Spinal cord (tissue), 10 donors: Measurements from ENCODE around the gene TAGLN3. TPM values are rescaled to one million over a fixed set of nuclear protein-coding genes. Genes with fewer than 3 reads are reported as not detected.
A peak's percentile ranks its signal among the peaks of the same experiment; 100 is the strongest.

Source experiments
- DNase-seq, 6 donors: peaks; one replicate each; pipeline versions ENCODE4 v3.0.0 to v3.0.0-alpha.2; 2013 to 2015; ENCODE audit warnings: low spot score in 6 of 6, low read depth in 4 of 6
- H3K27ac ChIP-seq: one replicate; pipeline ENCODE4 v1.5.1; 2013; ENCODE audit warnings: low read depth, low read length, control low read depth
- H3K27me3 ChIP-seq: one replicate; pipeline ENCODE4 v1.6.1; 2013; ENCODE audit warnings: low read length; ENCODE audit not compliant: control insufficient read depth, insufficient read depth
- H3K36me3 ChIP-seq: one replicate; pipeline ENCODE4 v1.6.1; 2013; ENCODE audit warnings: low read length; ENCODE audit not compliant: control insufficient read depth, insufficient read depth
- H3K4me1 ChIP-seq: one replicate; pipeline ENCODE4 v1.6.1; 2013; ENCODE audit warnings: low read length; ENCODE audit not compliant: control insufficient read depth, insufficient read depth
- H3K4me3 ChIP-seq: one replicate; pipeline ENCODE4 v1.5.1; 2013; ENCODE audit warnings: low read depth, low read length, control low read depth
- H3K9me3 ChIP-seq: one replicate; pipeline ENCODE4 v1.6.1; 2013; ENCODE audit warnings: low read length; ENCODE audit not compliant: control insufficient read depth, insufficient read depth
- WGBS: methylation state at CpG from one replicate; pipeline ENCODE4 v1.1.5; 2013; ENCODE audit warnings: missing lambda C conversion rate; ENCODE audit not compliant: insufficient coverage; 5-methylcytosine and 5-hydroxymethylcytosine counted together
- long read RNA-seq, 4 donors: transcript quantifications; one replicate each; lab custom pipeline, GENCODE V29; 2026
- polyA plus RNA-seq, 2 donors: library from polyadenylated mRNA; unstranded; fragments of 120-200 nt; gene quantifications; one replicate each; pipeline ENCODE4 v1.2.1, GENCODE V29; 2013; ENCODE audit not compliant: insufficient read length in 2 of 2
- total RNA-seq, 2 donors: library from RNA; depleted of rRNA in 1 of 2; stranded (reverse); fragments of 120-200 nt in 1 of 2; fragments of >200 nt in 1 of 2; gene quantifications; one replicate each; pipeline versions ENCODE4 v1.2.3 to v1.2.4, GENCODE V29; 2013 to 2014
- donor health status: healthy.

Gene TAGLN3
- total RNA-seq (10 to 100 TPM; 52.6 to 85.5 TPM), polyA plus RNA-seq (100 to 1,000 TPM; 142 to 171 TPM)
- long read RNA-seq, donor 1, transcript TAGLN3-203 (4 exons, 1,164 nt) = major isoform, 56 of 131 reads
- long read RNA-seq, donor 1, transcript TAGLN3-205 (5 exons, 1,301 nt) = minor isoform, 24 of 131 reads
- long read RNA-seq, donor 1, partial matches to known transcripts = 47 of 131 reads
- long read RNA-seq, donor 1, other reads (novel, unspliced or antisense) = 0 of 131 reads
- long read RNA-seq, donor 2, transcript TAGLN3-203 (4 exons, 1,164 nt) = major isoform, 10 of 42 reads
- long read RNA-seq, donor 2, transcript TAGLN3-205 (5 exons, 1,301 nt) = minor isoform, 5 of 42 reads
- long read RNA-seq, donor 2, partial matches to known transcripts = 26 of 42 reads
- long read RNA-seq, donor 2, other reads (novel, unspliced or antisense) = 0 of 42 reads
- long read RNA-seq, donor 3, transcript TAGLN3-205 (5 exons, 1,301 nt) = minor isoform, 11 of 77 reads
- long read RNA-seq, donor 3, transcript TAGLN3-203 (4 exons, 1,164 nt) = major isoform, 25 of 77 reads
- long read RNA-seq, donor 3, partial matches to known transcripts = 39 of 77 reads
- long read RNA-seq, donor 3, other reads (novel, unspliced or antisense) = 0 of 77 reads
- long read RNA-seq, donor 4, partial matches to known transcripts = 0 of 3 reads
- long read RNA-seq, donor 4, other reads (novel, unspliced or antisense) = 0 of 3 reads

DNA sequence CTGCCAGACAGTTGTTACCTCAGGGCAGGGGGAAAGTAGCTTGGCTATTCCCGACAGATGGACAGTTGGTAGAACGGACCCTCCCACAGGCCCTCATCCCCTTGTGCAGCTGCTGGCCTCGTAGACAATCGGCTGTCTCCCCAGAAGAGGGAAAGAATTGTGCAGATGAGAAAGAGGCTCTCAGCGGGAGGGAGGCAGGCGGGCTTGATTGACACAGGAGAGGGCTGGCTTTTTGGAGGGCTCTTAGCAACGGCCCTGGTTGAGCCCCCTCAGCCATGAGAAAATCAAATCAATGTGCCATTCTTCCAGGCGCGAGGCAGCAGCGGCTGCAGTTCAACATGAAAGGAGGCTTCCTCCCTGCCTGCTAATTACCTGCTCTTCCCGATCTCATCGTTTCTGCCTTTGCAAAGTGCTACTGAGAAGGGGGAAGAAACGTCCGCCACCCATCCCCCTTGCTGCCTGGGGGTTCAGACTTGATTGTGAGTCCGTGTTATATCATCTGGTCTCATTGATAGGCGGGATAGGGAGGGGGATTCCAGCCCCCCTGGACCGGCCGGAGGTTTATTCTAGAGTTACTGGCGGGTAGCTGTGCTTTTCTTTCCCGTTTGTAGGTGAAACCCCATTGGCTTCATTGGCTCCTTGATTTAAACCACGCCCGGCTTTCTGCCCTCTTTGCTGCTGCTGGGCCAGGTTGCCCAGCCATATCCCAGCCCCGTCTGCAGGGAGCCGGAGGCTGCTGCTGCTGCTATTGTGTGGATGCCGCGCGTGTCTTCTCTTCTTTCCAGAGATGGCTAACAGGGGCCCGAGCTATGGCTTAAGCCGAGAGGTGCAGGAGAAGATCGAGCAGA, at the start of gene TAGLN3:
Gene TAGLN3, plus strand, starts transcription at position 287 of the 848 bp plus-strand sequence. Its CDS starts 501 bp downstream, at position 788.
- peak within 1 kb of the TSS; percentile 86 for H3K27ac ChIP-seq
- H3K4me1 ChIP-seq = peaks cover 34% of the 10 kb centered on the region
- H3K27me3 ChIP-seq = peaks cover 3% of the 10 kb centered on the region
- H3K36me3 ChIP-seq = peaks cover 9% of the 10 kb centered on the region
- peak in 5 of 6 donors; percentile 70 to 94 (median 78) for DNase-seq
- H3K9me3 ChIP-seq = no peaks in the 10 kb centered on the region
- peak within 1 kb of the TSS; percentile 73 for H3K4me3 ChIP-seq
- 0% methylated on average over 26 of the region's 30 CpGs for WGBS

DNA sequence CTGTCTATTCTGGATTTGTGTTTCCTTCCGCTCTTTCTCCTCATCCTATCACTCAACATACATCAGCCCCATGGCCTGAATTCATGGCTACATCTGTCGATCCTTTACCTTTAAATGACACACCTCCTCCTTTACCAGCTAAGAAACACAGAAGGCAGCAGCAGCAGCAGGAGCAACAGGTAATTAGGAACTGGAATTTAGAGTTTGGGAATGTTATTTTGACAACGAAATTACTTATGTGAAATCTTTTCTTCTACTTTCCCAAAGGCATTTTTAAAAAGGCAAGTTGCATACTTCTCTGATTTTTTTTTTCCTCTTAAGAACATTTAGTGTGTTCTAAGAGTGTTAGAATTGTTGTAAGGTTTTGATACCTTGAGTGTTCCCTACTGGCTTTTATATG, 49.0 kb upstream of the TAGLN3 start:
- no peaks in the 10 kb centered on the region for H3K4me1 ChIP-seq
- H3K27me3 ChIP-seq = no peaks in the 10 kb centered on the region
- WGBS = 70% methylated on average over 2 of the region's 3 CpGs
- no peaks in the 10 kb centered on the region for H3K36me3 ChIP-seq
- no peak overlapping the region for H3K27ac ChIP-seq
- H3K9me3 ChIP-seq = no peaks in the 10 kb centered on the region
- no peak for DNase-seq
- H3K4me3 ChIP-seq = no peak overlapping the region

DNA sequence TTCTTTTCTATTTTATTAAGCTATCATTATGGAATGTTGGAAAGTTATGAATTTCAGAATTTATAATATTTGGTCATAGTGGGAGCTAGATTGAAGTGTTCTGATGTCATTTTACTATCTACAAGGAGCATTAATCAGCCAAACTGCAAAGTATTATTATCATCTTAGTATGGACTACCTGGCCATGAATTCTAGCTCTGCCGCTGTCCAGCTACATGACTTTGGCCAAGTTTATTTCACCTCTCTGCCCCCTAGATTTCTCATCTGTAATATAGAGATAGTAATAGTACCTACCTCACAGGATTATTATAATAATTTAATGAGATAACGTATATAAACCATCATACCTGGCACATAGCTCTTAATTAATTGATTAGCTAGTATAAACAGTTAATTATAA, 47.7 kb upstream of the TAGLN3 start:
- Histone ChIP-seq H3K4me1 (no peaks in the 10 kb centered on the region), H3K27me3 (no peaks in the 10 kb centered on the region), H3K36me3 (no peaks in the 10 kb centered on the region), H3K9me3 (no peaks in the 10 kb centered on the region), H3K4me3 (no peak overlapping the region), H3K27ac (no peak overlapping the region)
- DNase-seq = no peak
- WGBS = no CpG with 5 or more reads among the region's 2 CpGs

DNA sequence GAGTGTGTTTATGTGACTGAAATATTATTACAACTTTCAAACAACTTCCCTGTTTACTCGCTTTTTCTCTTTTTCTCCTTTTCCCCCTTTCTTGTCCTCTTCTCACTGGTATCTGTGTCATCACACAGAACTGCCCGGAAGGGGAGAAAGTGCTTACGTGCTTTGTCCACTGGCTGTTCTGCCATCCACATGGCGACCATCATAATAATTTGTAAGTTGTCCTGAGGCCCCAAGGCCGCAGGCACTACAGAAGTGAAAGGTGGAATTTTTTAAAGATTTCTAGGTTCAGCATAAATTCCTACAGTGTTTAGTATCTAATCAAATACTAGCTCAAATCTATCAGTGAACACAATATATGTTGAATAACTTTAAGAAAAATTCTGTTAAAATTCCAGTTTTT, 46.6 kb upstream of the TAGLN3 start:
- H3K27me3 ChIP-seq = no peaks in the 10 kb centered on the region
- no peak overlapping the region for H3K4me3 ChIP-seq
- no peak for DNase-seq
- H3K27ac ChIP-seq = no peak overlapping the region
- no peaks in the 10 kb centered on the region for H3K36me3 ChIP-seq
- no peaks in the 10 kb centered on the region for H3K9me3 ChIP-seq
- H3K4me1 ChIP-seq = no peaks in the 10 kb centered on the region
- no CpG with 5 or more reads among the region's 5 CpGs for WGBS

DNA sequence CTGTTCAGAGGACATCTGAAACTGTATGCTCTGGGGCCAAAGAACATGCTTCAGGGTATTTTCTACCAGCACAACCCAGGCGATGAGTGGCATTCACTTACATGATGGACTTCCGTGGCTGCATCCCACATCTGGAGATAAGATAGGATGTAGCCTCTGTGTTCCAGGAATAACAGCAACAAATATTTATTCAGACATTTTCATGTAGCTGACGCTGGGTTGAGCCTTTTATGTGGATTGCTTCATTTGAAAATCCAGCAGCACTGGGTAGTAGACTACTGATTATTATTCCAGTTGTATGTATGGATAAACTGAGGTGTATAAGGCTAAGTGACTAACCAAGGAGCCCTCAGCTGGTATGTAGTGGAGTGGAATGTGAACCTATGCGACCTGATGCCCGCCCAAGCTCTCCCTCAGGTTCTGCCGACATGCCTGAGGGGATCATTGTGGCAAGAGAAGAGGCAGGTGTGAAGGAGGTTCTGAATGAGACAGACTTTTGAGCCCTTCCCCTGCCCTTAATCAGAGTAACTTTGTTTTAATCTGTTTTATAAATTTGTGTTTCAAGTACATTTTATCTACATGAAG, 45.8 kb upstream of the TAGLN3 start:
- DNase-seq = no peak
- H3K4me3 ChIP-seq = no peak overlapping the region
- WGBS = 89% methylated on average over 3 of the region's 6 CpGs
- H3K27ac ChIP-seq = no peak overlapping the region
- no peaks in the 10 kb centered on the region for H3K36me3 ChIP-seq
- no peaks in the 10 kb centered on the region for H3K9me3 ChIP-seq
- H3K27me3 ChIP-seq = no peaks in the 10 kb centered on the region
- no peaks in the 10 kb centered on the region for H3K4me1 ChIP-seq

DNA sequence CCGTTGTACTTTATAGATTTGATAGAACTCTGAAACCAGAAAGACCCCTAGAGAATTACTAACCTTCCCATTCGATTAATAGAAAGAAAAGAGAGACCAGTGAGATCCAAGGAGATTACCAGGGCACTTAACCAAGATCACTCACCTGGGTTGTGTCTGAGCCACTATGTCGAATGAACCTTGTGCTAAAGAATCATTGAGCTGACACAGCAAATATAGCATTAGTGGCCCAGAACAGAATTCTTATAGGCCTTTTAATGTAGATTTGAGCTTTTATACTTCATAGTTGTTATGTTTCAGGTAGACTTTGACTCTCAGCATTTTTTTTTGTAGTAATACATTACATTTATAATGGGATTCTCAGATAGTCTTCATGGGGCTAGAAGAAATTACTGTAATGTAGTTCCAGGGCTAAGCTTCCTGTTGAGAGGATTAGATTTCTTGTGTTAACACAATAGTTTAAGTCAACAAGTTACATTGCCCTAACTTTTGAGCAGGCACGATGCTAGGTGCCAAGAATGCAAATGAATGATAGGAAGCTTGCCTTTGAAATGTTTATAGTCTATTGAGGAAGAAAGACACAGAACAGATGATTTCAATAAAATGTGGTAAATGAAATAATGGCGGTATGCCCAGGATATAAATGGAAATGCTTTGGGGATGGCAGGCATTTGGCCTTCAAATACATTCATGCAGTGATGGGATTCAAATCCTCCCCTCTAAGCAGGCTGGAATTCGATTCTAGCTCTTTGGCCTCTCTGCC, 44.3 kb upstream of the TAGLN3 start:
- Histone ChIP-seq H3K36me3 (no peaks in the 10 kb centered on the region), H3K9me3 (no peaks in the 10 kb centered on the region), H3K27me3 (no peaks in the 10 kb centered on the region), H3K4me1 (no peaks in the 10 kb centered on the region), H3K27ac (no peak overlapping the region), H3K4me3 (no peak overlapping the region)
- DNase-seq = peak in 1 of 6 donors; percentile 82
- 100% methylated on average over 1 of the region's 6 CpGs for WGBS

DNA sequence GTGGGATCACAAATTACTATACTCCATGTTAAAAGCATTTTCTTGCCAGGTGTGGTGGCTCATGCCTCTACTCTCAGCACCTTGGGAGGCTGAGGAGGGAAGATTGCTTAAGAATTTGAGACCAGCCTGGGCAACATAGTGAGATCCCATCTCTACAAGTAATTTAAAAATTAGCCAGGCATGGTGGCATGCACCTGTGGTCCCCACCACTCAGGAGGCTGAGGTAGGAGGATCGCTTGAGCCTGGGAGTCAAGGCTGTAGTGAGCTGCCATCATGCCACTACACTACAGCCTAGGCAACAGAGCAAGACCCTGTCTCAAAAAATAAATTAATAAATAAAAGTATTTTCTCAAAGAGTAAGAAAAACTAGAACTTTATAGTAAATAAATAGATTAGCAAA, 42.8 kb upstream of the TAGLN3 start:
- no peak for DNase-seq
- H3K9me3 ChIP-seq = no peaks in the 10 kb centered on the region
- no peaks in the 10 kb centered on the region for H3K27me3 ChIP-seq
- WGBS = no CpG with 5 or more reads among the region's 1 CpG
- H3K4me1 ChIP-seq = no peaks in the 10 kb centered on the region
- H3K4me3 ChIP-seq = no peak overlapping the region
- H3K27ac ChIP-seq = no peak overlapping the region
- no peaks in the 10 kb centered on the region for H3K36me3 ChIP-seq

DNA sequence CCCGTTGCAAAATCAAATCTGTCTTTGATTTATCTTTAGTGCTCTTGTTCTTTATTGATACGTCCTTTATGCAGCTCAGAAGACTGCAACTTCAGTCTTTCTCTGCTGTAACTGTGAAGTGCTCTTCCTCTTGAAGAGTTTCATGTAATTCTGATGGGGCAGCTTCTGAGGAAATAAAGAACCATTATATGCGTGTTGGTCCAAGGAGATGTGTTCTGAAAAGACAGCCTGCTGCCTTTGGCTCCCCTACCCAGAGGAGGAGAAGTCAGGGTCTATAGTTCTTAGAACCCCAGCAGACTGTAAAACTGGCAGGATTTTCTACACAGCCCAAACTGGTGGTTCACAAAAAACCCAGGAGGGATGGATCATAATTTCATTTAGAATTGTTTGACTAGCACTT, 42.3 kb upstream of the TAGLN3 start:
- Histone ChIP-seq H3K27me3 (no peaks in the 10 kb centered on the region), H3K36me3 (no peaks in the 10 kb centered on the region), H3K4me3 (no peak overlapping the region), H3K4me1 (no peaks in the 10 kb centered on the region), H3K27ac (no peak overlapping the region), H3K9me3 (no peaks in the 10 kb centered on the region)
- WGBS = 64% methylated on average over 2 of the region's 3 CpGs
- DNase-seq = no peak
